Jurkat, Clone E6-1 (cell line): ENCODE data around the gene LSM5.
"Not testable (repeated sequence)": the region's sequence is repeated elsewhere in the genome, so short reads cannot be mapped to it uniquely, and the experiment has no call there.

Experiments used
- DNase-seq: peaks from one replicate; pipeline ENCODE4 v3.0.0-alpha.2; 2011; ENCODE audit warnings: low read depth, low spot score
- H3K4me3 ChIP-seq: 2 replicates; pipeline ENCODE4 v1.5.1; 2011; ENCODE audit warnings: mild to moderate bottlenecking, low read length, control low read depth, moderate library complexity

The LSM5 gene

GRCh38 chr7:32470871-32471270, 19.3 kb downstream of the LSM5 start:
- no peak overlapping the region for H3K4me3 ChIP-seq

DNA sequence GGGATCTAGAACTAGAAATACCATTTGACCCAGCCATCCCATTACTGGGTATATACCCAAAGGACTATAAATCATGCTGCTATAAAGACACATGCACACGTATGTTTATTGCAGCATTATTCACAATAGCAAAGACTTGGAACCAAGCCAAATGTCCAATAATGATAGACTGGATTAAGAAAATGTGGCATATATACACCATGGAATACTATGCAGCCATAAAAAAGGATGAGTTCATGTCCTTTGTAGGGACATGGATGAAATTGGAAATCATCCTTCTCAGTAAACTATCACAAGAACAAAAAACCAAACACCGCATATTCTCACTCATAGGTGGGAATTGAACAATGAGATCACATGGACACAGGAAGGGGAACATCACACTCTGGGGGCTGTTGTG, 20.2 kb downstream of the LSM5 start:
- not testable (repeated sequence) for DNase-seq, H3K4me3 ChIP-seq

More at GRCh38 chr7:32470871-32471270, 19.3 kb downstream of the LSM5 start:
- no peak for DNase-seq

GRCh38 chr7:32464641-32465416, 25.4 kb downstream of the LSM5 start:
- not testable (repeated sequence) for DNase-seq, H3K4me3 ChIP-seq

GRCh38 chr7:32462977-32463376, 27.2 kb downstream of the LSM5 start:
- H3K4me3 ChIP-seq = no peak overlapping the region
- DNase-seq = no peak

DNA sequence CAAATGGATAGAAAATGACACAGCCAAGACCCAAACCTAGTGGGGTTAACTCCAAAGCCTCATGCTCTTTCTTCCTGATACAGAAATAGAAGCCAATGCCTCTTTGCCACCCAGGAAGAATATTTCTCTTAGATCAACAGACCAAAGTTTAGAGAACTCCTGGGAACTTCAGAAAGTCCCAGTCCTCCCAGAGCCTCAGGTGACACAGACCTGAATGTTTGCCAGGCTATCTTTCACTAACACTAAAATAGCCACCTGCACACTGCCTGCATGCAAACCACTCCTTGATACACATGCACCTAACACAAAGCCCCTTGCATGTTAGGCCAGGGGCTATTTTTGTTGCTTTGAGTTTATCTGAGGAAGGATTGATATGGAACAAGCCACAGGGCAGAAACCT, 27.7 kb downstream of the LSM5 start:
- no peak for DNase-seq
- H3K4me3 ChIP-seq = no peak overlapping the region

GRCh38 chr7:32461484-32461883, 28.7 kb downstream of the LSM5 start:
- H3K4me3 ChIP-seq = no peak overlapping the region
- DNase-seq = no peak

- no peak for DNase-seq
- no peak overlapping the region for H3K4me3 ChIP-seq
Observed at GRCh38 chr7:32459788-32460187, 30.4 kb downstream of the LSM5 start.

DNA sequence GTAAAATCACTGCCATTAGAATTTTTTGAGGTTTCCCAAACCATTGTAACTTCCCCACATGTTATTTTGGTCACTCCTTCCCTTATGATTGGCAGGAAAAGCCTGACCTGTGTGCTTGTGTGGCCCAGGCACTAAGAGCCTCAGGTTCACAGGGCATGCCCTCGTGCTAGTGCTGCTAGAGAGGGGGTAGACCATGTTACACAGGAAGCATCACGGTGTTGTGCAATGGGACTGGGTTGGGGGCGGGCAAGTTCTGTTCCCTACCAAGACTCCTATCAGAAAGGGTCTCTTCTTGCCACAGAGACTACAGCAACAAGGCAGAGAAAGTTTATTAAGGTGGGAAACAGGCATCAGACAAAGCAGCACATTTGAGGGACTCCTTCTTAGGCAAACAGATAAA, 32.2 kb downstream of the LSM5 start:
- DNase-seq = no peak
- H3K4me3 ChIP-seq = no peak overlapping the region

GRCh38 chr7:32453341-32454011, 36.7 kb downstream of the LSM5 start:
- no peak overlapping the region for H3K4me3 ChIP-seq
- DNase-seq = no peak

GRCh38 chr7:32447218-32447617, 43.0 kb downstream of the LSM5 start:
- H3K4me3 ChIP-seq = no peak overlapping the region
- DNase-seq = no peak

GRCh38 chr7:32436146-32436928, 53.8 kb downstream of the LSM5 start:
- no peak for DNase-seq
- H3K4me3 ChIP-seq = no peak overlapping the region
